Mesenchymal stem cell (in vitro differentiated cells and primary cell): ENCODE data around the gene CLNK.

Source experiments
- DNase-seq: peaks from one replicate; pipeline ENCODE4 v3.0.0-alpha.2; 2013
- H2AFZ ChIP-seq: one replicate; pipeline ENCODE4 v1.6.1; 2013; ENCODE audit warnings: low read depth, mild to moderate bottlenecking, control low read depth, inconsistent platforms, low read length, moderate library complexity
- H2AK5ac ChIP-seq: 2 replicates; pipeline ENCODE4 v1.6.1; 2013; ENCODE audit warnings: low read length, moderate library complexity, mild to moderate bottlenecking, inconsistent platforms; ENCODE audit not compliant: severe bottlenecking
- H2BK120ac ChIP-seq: one replicate; pipeline ENCODE4 v1.6.1; 2013; ENCODE audit warnings: low read depth, mild to moderate bottlenecking, inconsistent platforms, low read length, moderate library complexity
- H2BK12ac ChIP-seq, 2 experiments: one replicate each; pipeline ENCODE4 v1.6.1; 2013; ENCODE audit warnings: inconsistent platforms in 2 of 2, low read length in 2 of 2, mild to moderate bottlenecking in 2 of 2, moderate library complexity in 2 of 2, control low read depth in 1 of 2
- H2BK15ac ChIP-seq: one replicate; pipeline ENCODE4 v1.6.1; 2013; ENCODE audit warnings: mild to moderate bottlenecking, low read depth, inconsistent platforms; ENCODE audit not compliant: poor library complexity, severe bottlenecking
- H2BK5ac ChIP-seq: 2 replicates; pipeline ENCODE4 v1.6.1; 2013; ENCODE audit warnings: low read depth, mild to moderate bottlenecking, low read length, control low read depth, inconsistent platforms; ENCODE audit not compliant: poor library complexity, severe bottlenecking
- H3K14ac ChIP-seq, 2 experiments: one replicate each; pipeline ENCODE4 v1.6.1; 2013; ENCODE audit warnings: inconsistent platforms in 2 of 2, low read length in 2 of 2, control low read depth in 1 of 2, mild to moderate bottlenecking in 1 of 2, moderate library complexity in 1 of 2
- H3K18ac ChIP-seq, 2 experiments: one replicate each; pipeline ENCODE4 v1.6.1; 2013; ENCODE audit warnings: inconsistent platforms in 2 of 2, low read length in 2 of 2, control low read depth in 1 of 2, low read depth in 1 of 2, mild to moderate bottlenecking in 1 of 2
- H3K23ac ChIP-seq, 2 experiments: one replicate each; pipeline ENCODE4 v1.6.1; 2013; ENCODE audit warnings: inconsistent platforms in 2 of 2, low read length in 2 of 2, mild to moderate bottlenecking in 2 of 2, moderate library complexity in 2 of 2, control low read depth in 1 of 2
- H3K27ac ChIP-seq: 2 replicates; pipeline ENCODE4 v1.5.1; 2013; ENCODE audit warnings: mild to moderate bottlenecking, moderate library complexity, low read length, control low read depth, inconsistent platforms; ENCODE audit not compliant: poor library complexity, severe bottlenecking
- H3K27me3 ChIP-seq, 2 experiments: 2 replicates each; pipeline versions ENCODE4 v1.6.1 to v1.7.0; 2013; ENCODE audit warnings: low read length in 2 of 2, mild to moderate bottlenecking in 2 of 2, moderate library complexity in 2 of 2, control low read depth in 1 of 2, inconsistent platforms in 1 of 2; ENCODE audit not compliant: control insufficient read depth in 1 of 2, insufficient read depth in 1 of 2
- H3K36me3 ChIP-seq, 2 experiments: 2 replicates each; pipeline versions ENCODE4 v1.6.1 to v1.7.0; 2013; ENCODE audit warnings: low read length in 2 of 2, control low read depth in 1 of 2, inconsistent platforms in 1 of 2, low read depth in 1 of 2, mild to moderate bottlenecking in 1 of 2; ENCODE audit not compliant: insufficient read depth in 2 of 2, control insufficient read depth in 1 of 2
- H3K4ac ChIP-seq, 2 experiments: one replicate each; pipeline ENCODE4 v1.6.1; 2013; ENCODE audit warnings: inconsistent platforms in 2 of 2, low read length in 2 of 2, mild to moderate bottlenecking in 2 of 2, moderate library complexity in 2 of 2, control low read depth in 1 of 2, low read depth in 1 of 2
- H3K4me1 ChIP-seq: 2 replicates; pipeline ENCODE4 v1.6.1; 2013; ENCODE audit warnings: low read depth, low read length, control low read depth; ENCODE audit not compliant: control insufficient read depth, insufficient read depth
- H3K4me2 ChIP-seq: 2 replicates; pipeline ENCODE4 v1.6.1; 2013; ENCODE audit warnings: low read length, mild to moderate bottlenecking, inconsistent platforms; ENCODE audit not compliant: poor library complexity, severe bottlenecking
- H3K4me3 ChIP-seq, 2 experiments: 2 replicates each; pipeline versions ENCODE4 v1.5.1 to v1.7.0; 2013; ENCODE audit warnings: low read length in 2 of 2, mild to moderate bottlenecking in 2 of 2, control low read depth in 1 of 2, low read depth in 1 of 2; ENCODE audit not compliant: insufficient read depth in 1 of 2
- H3K79me1 ChIP-seq: replicated peaks from 2 replicates; pipeline ENCODE4 v1.6.1; 2013; ENCODE audit warnings: mild to moderate bottlenecking, control low read depth, low read length, inconsistent platforms; ENCODE audit not compliant: poor library complexity, severe bottlenecking
- H3K9ac ChIP-seq: 2 replicates; pipeline ENCODE4 v1.7.0; 2013; ENCODE audit warnings: mild to moderate bottlenecking, low read length, moderate library complexity
- H3K9me3 ChIP-seq: 2 replicates; pipeline ENCODE4 v1.7.0; 2013; ENCODE audit warnings: mild to moderate bottlenecking, low read length; ENCODE audit not compliant: control insufficient read depth
- H4K8ac ChIP-seq: one replicate; pipeline ENCODE4 v1.6.1; 2013; ENCODE audit warnings: inconsistent platforms, mild to moderate bottlenecking, low read length, moderate library complexity
- H4K91ac ChIP-seq: one replicate; pipeline ENCODE4 v1.6.1; 2013; ENCODE audit warnings: mild to moderate bottlenecking, low read length, inconsistent platforms
- WGBS: methylation state at CpG from one replicate; pipeline ENCODE4 v1.1.7; 2013; ENCODE audit warnings: mixed read lengths; 5-methylcytosine and 5-hydroxymethylcytosine counted together

CLNK gene

DNA sequence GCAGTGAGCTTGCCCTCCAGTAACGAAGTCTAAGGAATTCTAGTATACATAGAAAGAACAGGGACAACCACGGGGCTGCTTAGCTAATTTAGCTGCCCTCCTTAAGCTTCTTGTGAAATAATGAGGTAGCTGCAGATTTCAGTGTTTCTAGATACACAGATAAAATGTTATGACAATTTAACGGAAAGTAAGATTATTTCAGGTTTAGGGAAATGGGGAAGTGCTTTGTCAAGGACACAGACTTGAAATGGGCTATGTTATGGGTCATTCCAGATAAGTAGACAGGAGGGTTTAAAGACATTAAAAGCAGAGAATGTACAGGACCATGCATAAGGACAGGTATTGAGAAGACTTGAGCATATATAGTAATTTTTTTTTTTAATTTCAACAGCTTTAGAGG, 193.2 kb downstream of the CLNK start:
- Histone ChIP-seq H3K4me1 (no peaks in the 10 kb centered on the region), H3K79me1 (no peaks in the 10 kb centered on the region), H3K14ac (no peak overlapping the region), H2BK120ac (no peak overlapping the region), H3K4me2 (no peak overlapping the region), H2BK12ac (no peak overlapping the region), H2BK15ac (no peak overlapping the region), H2BK5ac (no peak overlapping the region), H3K9ac (no peak overlapping the region), H3K18ac (no peak overlapping the region), H4K91ac (no peak overlapping the region), H3K4ac (no peak overlapping the region), H3K4me3 (no peak overlapping the region), H3K27me3 (peaks cover 0 to 3% of the 10 kb centered on the region in 2 experiments), H3K27ac (no peak overlapping the region), H2AFZ (no peak overlapping the region), H4K8ac (no peak overlapping the region), H3K36me3 (no peaks in the 10 kb centered on the region), H2AK5ac (no peak overlapping the region), H3K23ac (no peak overlapping the region), H3K9me3 (no peaks in the 10 kb centered on the region)
- WGBS: 80% methylated on average over 3 of the region's 3 CpGs
- no peak for DNase-seq

DNA sequence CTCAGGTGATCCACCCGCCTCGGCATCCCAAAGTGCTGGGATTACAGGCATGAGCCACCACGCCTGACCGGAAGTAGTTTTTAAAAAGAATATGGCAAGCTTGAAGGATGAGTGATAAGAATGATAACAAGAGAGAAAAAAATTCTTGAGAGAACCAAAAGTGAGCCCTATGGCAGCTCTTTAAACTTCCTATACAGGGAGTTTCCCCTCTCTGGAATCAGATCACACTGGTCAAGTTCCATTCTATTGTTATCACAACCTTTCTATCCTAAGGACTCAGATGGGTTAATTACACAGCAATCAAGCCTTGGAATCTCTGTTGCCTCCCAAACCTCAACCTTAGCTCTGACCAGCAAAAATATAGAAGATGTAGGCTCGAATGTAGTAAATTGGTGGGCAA, 193.6 kb downstream of the CLNK start:
- Histone ChIP-seq H2BK5ac (no peak overlapping the region), H3K4ac (no peak overlapping the region), H3K18ac (no peak overlapping the region), H2BK15ac (no peak overlapping the region), H3K23ac (no peak overlapping the region), H3K27ac (no peak overlapping the region), H4K8ac (no peak overlapping the region), H3K9me3 (no peaks in the 10 kb centered on the region), H3K36me3 (no peaks in the 10 kb centered on the region), H3K4me3 (no peak overlapping the region), H2BK12ac (no peak overlapping the region), H3K79me1 (no peaks in the 10 kb centered on the region), H2BK120ac (no peak overlapping the region), H2AK5ac (no peak overlapping the region), H3K14ac (no peak overlapping the region), H4K91ac (no peak overlapping the region), H3K27me3 (peaks cover 0 to 3% of the 10 kb centered on the region in 2 experiments), H2AFZ (no peak overlapping the region), H3K4me2 (no peak overlapping the region), H3K9ac (no peak overlapping the region), H3K4me1 (no peaks in the 10 kb centered on the region)
- WGBS: 73% methylated on average over 3 of the region's 5 CpGs
- no peak for DNase-seq

DNA sequence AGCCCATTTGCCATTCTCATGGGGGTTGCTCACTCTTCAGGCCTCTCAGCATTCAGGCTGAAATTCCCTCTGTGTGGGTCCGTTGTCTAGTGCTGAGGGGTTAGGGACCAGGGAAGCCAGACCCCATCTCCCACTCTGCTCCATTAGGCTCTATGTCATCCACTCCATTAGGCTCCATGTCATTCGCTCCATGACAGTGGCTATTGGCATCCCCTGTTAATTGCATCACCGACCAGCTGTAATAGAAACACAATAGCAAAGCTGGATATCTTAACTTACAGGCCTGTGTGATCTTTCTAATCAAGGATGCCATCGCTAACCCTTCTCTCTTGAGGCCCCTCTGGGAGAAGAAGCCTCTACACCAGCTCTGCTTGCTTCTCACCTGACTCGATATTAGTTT, 201.7 kb downstream of the CLNK start:
- no peak overlapping the region for H3K9ac ChIP-seq
- WGBS: 63% methylated on average over 4 of the region's 5 CpGs
- no peak overlapping the region for H4K91ac ChIP-seq
- H3K14ac ChIP-seq: no peak overlapping the region
- H3K18ac ChIP-seq: no peak overlapping the region
- H2AK5ac ChIP-seq: no peak overlapping the region
- H3K27ac ChIP-seq: no peak overlapping the region
- no peak overlapping the region for H2AFZ ChIP-seq
- no peak for DNase-seq
- no peaks in the 10 kb centered on the region for H3K27me3 ChIP-seq
- H2BK15ac ChIP-seq: no peak overlapping the region
- H2BK5ac ChIP-seq: no peak overlapping the region
- H2BK12ac ChIP-seq: no peak overlapping the region
- H3K36me3 ChIP-seq: no peaks in the 10 kb centered on the region
- H3K4ac ChIP-seq: no peak overlapping the region
- no peak overlapping the region for H2BK120ac ChIP-seq
- no peak overlapping the region for H4K8ac ChIP-seq
- H3K9me3 ChIP-seq: no peaks in the 10 kb centered on the region
- H3K4me1 ChIP-seq: no peaks in the 10 kb centered on the region
- H3K23ac ChIP-seq: no peak overlapping the region
- no peak overlapping the region for H3K4me2 ChIP-seq
- no peaks in the 10 kb centered on the region for H3K79me1 ChIP-seq
- no peak overlapping the region for H3K4me3 ChIP-seq

DNA sequence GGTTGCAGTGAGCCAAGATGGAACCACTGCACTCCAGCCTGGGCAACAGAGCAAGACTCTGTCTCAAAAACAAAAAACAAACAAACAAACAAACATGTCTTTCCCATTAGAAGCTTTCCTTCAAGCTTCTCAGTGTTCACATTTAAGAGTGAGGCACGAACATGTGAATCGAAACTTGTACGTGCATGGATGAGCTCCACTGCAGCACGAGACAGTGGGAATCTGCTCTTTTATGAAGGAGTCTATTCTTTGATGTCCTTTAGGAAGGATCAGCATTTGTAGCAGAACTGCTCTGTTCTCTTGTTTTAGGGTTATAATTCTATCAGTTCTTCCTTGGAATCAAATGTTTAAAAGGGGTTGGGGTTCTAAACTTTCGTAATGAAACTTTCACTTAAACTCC, 204.0 kb downstream of the CLNK start:
- Histone ChIP-seq H4K91ac (no peak overlapping the region), H3K9ac (no peak overlapping the region), H2BK15ac (no peak overlapping the region), H3K4ac (no peak overlapping the region), H2BK5ac (no peak overlapping the region), H3K36me3 (no peaks in the 10 kb centered on the region), H2BK120ac (no peak overlapping the region), H3K4me1 (no peaks in the 10 kb centered on the region), H3K27me3 (no peaks in the 10 kb centered on the region), H3K23ac (no peak overlapping the region), H3K18ac (no peak overlapping the region), H3K14ac (no peak overlapping the region), H2AFZ (no peak overlapping the region), H3K27ac (no peak overlapping the region), H2BK12ac (no peak overlapping the region), H3K4me3 (no peak overlapping the region), H3K79me1 (no peaks in the 10 kb centered on the region), H2AK5ac (no peak overlapping the region), H4K8ac (no peak overlapping the region), H3K9me3 (no peaks in the 10 kb centered on the region), H3K4me2 (no peak overlapping the region)
- DNase-seq: no peak
- 85% methylated on average over 4 of the region's 5 CpGs for WGBS
